Measurements from ENCODE around the gene BHLHE41.

Gene BHLHE41

GRCh38 chr12:26135010-26135420, 10.2 kb upstream of the BHLHE41 start:
- in situ Hi-C loops (cut with HindIII; ENCODE audit: low sequenced_read_pairs): no loop called here

- in situ Hi-C loops (cut with HindIII; ENCODE audit: low sequenced_read_pairs): no loop called here
Observed at GRCh38 chr12:26134540-26134939, 9.7 kb upstream of the BHLHE41 start.

GRCh38 chr12:26133521-26133920, 8.7 kb upstream of the BHLHE41 start:
- in situ Hi-C loops (cut with HindIII; ENCODE audit: low sequenced_read_pairs): no loop called here

- in situ Hi-C loops (cut with HindIII; ENCODE audit: low sequenced_read_pairs): no loop called here
Observed at GRCh38 chr12:26132866-26133265, 8.0 kb upstream of the BHLHE41 start.

GRCh38 chr12:26131936-26132335, 7.1 kb upstream of the BHLHE41 start:
- in situ Hi-C loops (cut with HindIII; ENCODE audit: low sequenced_read_pairs): no loop called here

- in situ Hi-C loops (cut with HindIII; ENCODE audit: low sequenced_read_pairs): no loop called here
Observed at GRCh38 chr12:26130728-26131127, 5.9 kb upstream of the BHLHE41 start.

- in situ Hi-C loops (cut with HindIII; ENCODE audit: low sequenced_read_pairs): no loop called here
Observed at GRCh38 chr12:26128168-26128567, 3.3 kb upstream of the BHLHE41 start.

- in situ Hi-C loops (cut with HindIII; ENCODE audit: low sequenced_read_pairs): no loop called here
Observed at GRCh38 chr12:26127404-26127803, 2.6 kb upstream of the BHLHE41 start.

GRCh38 chr12:26126340-26127284, 1.8 kb upstream of the BHLHE41 start:
- in situ Hi-C loops (cut with HindIII; ENCODE audit: low sequenced_read_pairs): no loop called here

- in situ Hi-C loops (cut with HindIII; ENCODE audit: low sequenced_read_pairs): no loop called here
Observed at GRCh38 chr12:26125400-26126339, 833 bp upstream of the BHLHE41 start.

GRCh38 chr12:26123482-26123980, 1.3 kb downstream of the BHLHE41 start:
- in situ Hi-C loops (cut with HindIII; ENCODE audit: low sequenced_read_pairs): no loop called here

GRCh38 chr12:26122681-26123481, 2.0 kb downstream of the BHLHE41 start:
- in situ Hi-C loops (cut with HindIII; ENCODE audit: low sequenced_read_pairs): no loop called here

GRCh38 chr12:26122061-26122680, 2.7 kb downstream of the BHLHE41 start:
- in situ Hi-C loops (cut with HindIII; ENCODE audit: low sequenced_read_pairs): no loop called here

- in situ Hi-C loops (cut with HindIII; ENCODE audit: low sequenced_read_pairs): no loop called here
Observed at GRCh38 chr12:26121323-26122060, 3.3 kb downstream of the BHLHE41 start.

GRCh38 chr12:26120561-26121274, 4.1 kb downstream of the BHLHE41 start:
- in situ Hi-C loops (cut with HindIII; ENCODE audit: low sequenced_read_pairs): no loop called here

GRCh38 chr12:26119391-26119989, 5.3 kb downstream of the BHLHE41 start:
- in situ Hi-C loops (cut with HindIII; ENCODE audit: low sequenced_read_pairs): no loop called here

GRCh38 chr12:26118308-26118707, 6.5 kb downstream of the BHLHE41 start:
- in situ Hi-C loops (cut with HindIII; ENCODE audit: low sequenced_read_pairs): no loop called here
